ENCODE results near the gene COG3.

Gene COG3

GRCh38 chr13:45522571-45522970 lies 57.8 kb downstream of the COG3 start:
- in situ Hi-C loops (cut with HindIII; ENCODE audit: low sequenced_read_pairs), result no loop called here
- H3K4me3 ChIP-seq (ENCODE audit: low read depth, low read length), result no peak overlapping the region
- no peak for TF ChIP-seq CTCF (IDR thresholded peaks at IDR 0.05; ENCODE audit: low read depth, low read length)
- DNase-seq (ENCODE audit: low read depth, low spot score), result no peak

DNA sequence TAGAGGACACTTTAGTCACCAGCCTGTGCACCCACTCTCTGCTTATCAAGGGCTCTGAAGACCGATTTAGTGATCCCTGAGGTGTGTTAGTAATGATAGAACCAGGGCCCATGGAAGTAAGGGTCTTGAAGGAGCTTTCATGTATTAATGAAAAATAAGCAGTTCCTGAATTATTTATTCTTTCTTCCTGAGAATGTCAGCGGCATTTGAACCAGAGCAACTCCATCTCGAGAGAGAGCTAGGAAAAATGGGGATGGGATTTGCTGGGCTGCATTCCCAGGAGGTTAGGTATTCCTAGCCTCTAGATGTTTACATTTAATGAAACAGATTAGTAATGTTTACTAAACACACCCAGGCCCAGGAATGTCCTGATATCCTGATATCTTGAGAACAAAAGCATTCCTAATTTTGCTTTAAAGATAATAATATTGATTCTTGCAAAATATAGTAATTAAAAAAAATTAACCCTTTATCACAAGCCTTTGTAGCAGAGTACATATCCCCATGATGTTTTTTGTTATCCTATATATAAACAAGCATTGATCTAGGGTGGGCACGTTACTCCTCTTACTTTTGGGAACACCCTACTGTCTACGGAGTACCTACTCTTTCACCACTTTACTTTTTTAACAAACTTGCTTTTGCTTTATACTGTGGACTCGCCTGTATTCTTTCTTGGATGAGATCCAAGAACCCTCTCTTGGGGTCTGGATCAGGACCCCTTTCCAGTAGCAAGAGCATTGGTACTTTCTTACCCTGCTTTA lies 63.1 kb downstream of the COG3 start:
- DNase-seq (ENCODE audit: low read depth, low spot score), result no peak
- no peak for TF ChIP-seq CTCF (IDR thresholded peaks at IDR 0.05; ENCODE audit: low read depth, low read length)
- in situ Hi-C loops (cut with HindIII; ENCODE audit: low sequenced_read_pairs), result no loop called here

GRCh38 chr13:45529758-45530157 lies 65.0 kb downstream of the COG3 start:
- in situ Hi-C loops (cut with HindIII; ENCODE audit: low sequenced_read_pairs), result no loop called here
- no peak for DNase-seq (ENCODE audit: low read depth, low spot score)
- TF ChIP-seq CTCF (IDR thresholded peaks at IDR 0.05; ENCODE audit: low read depth, low read length), result no peak
- H3K4me3 ChIP-seq (ENCODE audit: low read depth, low read length), result no peak overlapping the region

More for the DNA sequence above, 63.1 kb downstream of the COG3 start:
- H3K4me3 ChIP-seq (ENCODE audit: low read depth, low read length), result no peak overlapping the region

DNA sequence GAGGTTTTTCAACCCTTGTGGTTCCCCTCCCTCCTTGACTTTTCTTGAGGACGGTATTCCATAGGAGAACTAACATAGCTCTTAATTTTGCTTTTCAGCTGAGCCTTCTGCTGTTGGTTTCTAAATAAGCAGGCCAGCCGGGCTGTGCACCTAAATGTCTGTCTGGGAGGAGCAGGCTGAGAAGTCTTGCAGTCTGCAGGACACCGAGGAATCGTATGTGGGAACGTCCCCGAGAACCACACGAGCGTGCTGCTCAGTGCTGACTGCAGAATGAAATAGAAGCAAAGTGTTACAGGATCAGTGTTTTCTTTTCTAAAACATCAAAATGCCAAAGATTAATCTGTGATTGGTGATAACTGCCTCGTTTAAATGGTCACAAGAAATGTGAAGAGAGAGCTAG lies 69.9 kb downstream of the COG3 start:
- in situ Hi-C loops (cut with HindIII; ENCODE audit: low sequenced_read_pairs), result no loop called here
- no peak for TF ChIP-seq CTCF (IDR thresholded peaks at IDR 0.05; ENCODE audit: low read depth, low read length)
- no peak for DNase-seq (ENCODE audit: low read depth, low spot score)
- no peak overlapping the region for H3K4me3 ChIP-seq (ENCODE audit: low read depth, low read length)

DNA sequence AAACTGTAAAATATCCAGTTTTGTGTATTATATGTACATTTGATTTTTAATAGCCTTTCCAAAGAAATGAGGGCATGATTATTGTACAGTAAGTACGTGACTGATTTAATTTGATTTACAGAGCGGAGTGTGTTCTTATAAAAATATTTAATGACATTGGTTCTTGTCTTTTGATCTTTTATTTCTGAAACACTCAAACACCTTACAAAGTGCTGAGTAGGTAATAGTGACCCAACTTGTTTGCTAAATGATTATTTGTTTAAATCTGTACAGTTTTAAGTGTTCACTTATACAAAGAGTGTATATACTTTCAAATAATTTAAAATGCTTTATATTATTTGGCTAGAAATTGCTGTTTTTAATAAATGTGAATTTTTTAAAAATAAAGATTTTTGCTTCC lies 71.5 kb downstream of the COG3 start:
- in situ Hi-C loops (cut with HindIII; ENCODE audit: low sequenced_read_pairs), result no loop called here
- no peak for DNase-seq (ENCODE audit: low read depth, low spot score)
- H3K4me3 ChIP-seq (ENCODE audit: low read depth, low read length), result no peak overlapping the region
- no peak for TF ChIP-seq CTCF (IDR thresholded peaks at IDR 0.05; ENCODE audit: low read depth, low read length)

DNA sequence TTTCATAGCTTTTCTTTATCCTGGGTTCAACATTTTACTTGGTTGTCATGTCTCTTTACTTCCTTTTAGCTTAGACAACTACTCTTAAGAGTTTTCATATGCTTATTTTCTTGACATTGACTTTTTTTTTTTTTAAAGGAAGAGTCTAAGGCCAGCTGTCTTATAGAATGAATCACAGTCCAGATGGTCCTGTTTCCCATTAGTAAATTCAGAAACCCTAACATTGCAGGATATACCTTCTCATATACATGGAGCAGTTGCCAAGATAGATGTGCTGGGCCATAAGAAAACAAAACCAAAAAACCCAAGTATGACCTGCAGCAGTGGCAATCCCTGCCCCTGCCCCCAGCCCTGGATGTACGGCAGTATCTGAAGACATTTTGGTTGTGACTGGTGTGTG lies 72.8 kb downstream of the COG3 start:
- TF ChIP-seq CTCF (IDR thresholded peaks at IDR 0.05; ENCODE audit: low read depth, low read length), result no peak
- no peak for DNase-seq (ENCODE audit: low read depth, low spot score)
- in situ Hi-C loops (cut with HindIII; ENCODE audit: low sequenced_read_pairs), result no loop called here
- H3K4me3 ChIP-seq (ENCODE audit: low read depth, low read length), result no peak overlapping the region
